Measurements from ENCODE around the gene BIRC3. TPM values are rescaled to one million over a fixed set of nuclear protein-coding genes. Genes with fewer than 3 reads are reported as not detected.
A peak's percentile ranks its signal among the peaks of the same experiment; 100 is the strongest.

BIRC3 gene
- total RNA-seq, 1 experiment from 2014 or later: 4.8 TPM

DNA sequence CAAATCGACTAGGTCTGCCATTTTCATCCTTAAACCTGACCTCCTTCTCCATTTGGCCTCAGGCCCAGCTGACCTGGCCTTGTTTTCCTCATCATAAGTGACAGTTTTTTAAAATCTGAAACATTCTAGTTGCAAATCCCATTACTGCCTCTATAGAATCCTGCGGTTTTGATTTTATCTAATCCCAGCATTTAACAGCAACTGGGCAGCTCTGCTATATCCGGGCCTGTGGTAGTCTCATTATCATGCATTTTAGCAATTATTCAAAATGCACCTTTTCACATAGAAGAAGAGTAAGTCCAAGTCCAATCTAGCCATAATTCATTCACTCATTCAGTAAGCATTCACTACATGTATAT lies 28.6 kb upstream of the BIRC3 start:
- no TSS peak for BruUV-seq (replicated peaks)
- Histone ChIP-seq H3K27me3 (ENCODE audit: insufficient read depth, low read depth) (no peaks in the 10 kb centered on the region), H3K4me2 (no peak overlapping the region; the same call in 1 of the 2 replicates), H3F3A (ENCODE audit: insufficient read depth, low read depth) (no peaks in the 10 kb centered on the region), H3K4me3 (no peak overlapping the region), H2AFZ (no peak overlapping the region), H3K36me3 (ENCODE audit: low read depth) (no peaks in the 10 kb centered on the region), H3K9me2 (ENCODE audit: insufficient read depth) (no peaks in the 10 kb centered on the region), H3K79me2 (ENCODE audit: low read depth) (no peaks in the 10 kb centered on the region), H3K4me1 (replicated peaks; ENCODE audit: insufficient read depth) (peaks cover 19% of the 10 kb centered on the region), H3K9me3 (ENCODE audit: insufficient read depth, low read depth) (no peaks in the 10 kb centered on the region), H4K20me1 (ENCODE audit: insufficient read depth) (no peaks in the 10 kb centered on the region), H3K27ac (no peak overlapping the region)
- TF ChIP-seq, protein P1, sequence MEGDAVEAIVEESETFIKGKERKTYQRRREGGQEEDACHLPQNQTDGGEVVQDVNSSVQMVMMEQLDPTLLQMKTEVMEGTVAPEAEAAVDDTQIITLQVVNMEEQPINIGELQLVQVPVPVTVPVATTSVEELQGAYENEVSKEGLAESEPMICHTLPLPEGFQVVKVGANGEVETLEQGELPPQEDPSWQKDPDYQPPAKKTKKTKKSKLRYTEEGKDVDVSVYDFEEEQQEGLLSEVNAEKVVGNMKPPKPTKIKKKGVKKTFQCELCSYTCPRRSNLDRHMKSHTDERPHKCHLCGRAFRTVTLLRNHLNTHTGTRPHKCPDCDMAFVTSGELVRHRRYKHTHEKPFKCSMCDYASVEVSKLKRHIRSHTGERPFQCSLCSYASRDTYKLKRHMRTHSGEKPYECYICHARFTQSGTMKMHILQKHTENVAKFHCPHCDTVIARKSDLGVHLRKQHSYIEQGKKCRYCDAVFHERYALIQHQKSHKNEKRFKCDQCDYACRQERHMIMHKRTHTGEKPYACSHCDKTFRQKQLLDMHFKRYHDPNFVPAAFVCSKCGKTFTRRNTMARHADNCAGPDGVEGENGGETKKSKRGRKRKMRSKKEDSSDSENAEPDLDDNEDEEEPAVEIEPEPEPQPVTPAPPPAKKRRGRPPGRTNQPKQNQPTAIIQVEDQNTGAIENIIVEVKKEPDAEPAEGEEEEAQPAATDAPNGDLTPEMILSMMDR (conservative IDR thresholded peaks at IDR 0.05): no peak
- TF ChIP-seq EZH2 (IDR thresholded peaks at IDR 0.05; ENCODE audit: low read depth): no peak
- CTCF ChIA-PET: interaction anchor here (0.6 to 1.3 kb wide), 4 partner anchors 20 to 378 kb away, joined by 4 to 10 read pairs (median 4); partner anchors contain the start of gene MMP20
- intact Hi-C loops (cut with micrococcal nuclease; ENCODE audit: unreplicated experiment): loop anchor here (1.0 to 5.0 kb wide), 8 partner anchors 58 to 426 kb away; partner anchors contain the start of genes BIRC2 and YAP1
- POLR2A ChIA-PET (ENCODE audit: unreplicated experiment): no interaction called here
- DNase-seq: no peak

DNA sequence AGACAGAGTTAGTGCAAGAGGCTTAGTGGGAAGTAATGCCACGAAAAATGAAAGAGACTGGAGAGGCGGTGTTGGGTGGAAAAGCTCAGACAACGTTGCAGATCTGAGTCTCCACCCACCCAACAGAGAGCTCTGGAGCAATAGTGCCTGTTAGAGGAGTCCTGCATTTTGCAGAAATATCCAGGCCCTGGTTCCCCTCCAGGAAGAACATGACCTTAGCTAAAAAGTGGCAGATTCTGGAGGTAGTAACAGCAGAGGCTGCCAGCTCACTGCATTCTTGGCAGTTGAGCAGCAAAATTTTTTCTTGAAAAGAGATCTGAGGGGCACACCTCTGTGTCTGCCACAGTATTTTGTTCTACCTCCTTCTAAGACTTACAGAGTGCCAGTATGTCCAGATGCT lies 27.7 kb upstream of the BIRC3 start:
- H3K27me3 ChIP-seq (ENCODE audit: insufficient read depth, low read depth): no peaks in the 10 kb centered on the region
- CTCF ChIA-PET: interaction anchor here (1.3 to 1.9 kb wide), 2 partner anchors 52 to 101 kb away, joined by 4 read pairs; no protein-coding TSS in a partner anchor
- no peaks in the 10 kb centered on the region for H3K36me3 ChIP-seq (ENCODE audit: low read depth)
- H3K4me3 ChIP-seq: no peak overlapping the region
- H3F3A ChIP-seq (ENCODE audit: insufficient read depth, low read depth): no peaks in the 10 kb centered on the region
- H3K79me2 ChIP-seq (ENCODE audit: low read depth): no peaks in the 10 kb centered on the region
- peaks cover 12% of the 10 kb centered on the region for H3K4me1 ChIP-seq (replicated peaks; ENCODE audit: insufficient read depth)
- H4K20me1 ChIP-seq (ENCODE audit: insufficient read depth): no peaks in the 10 kb centered on the region
- POLR2A ChIA-PET (ENCODE audit: unreplicated experiment): no interaction called here
- peak in 1 of 2 experiments; percentile 28 for DNase-seq
- intact Hi-C loops (cut with micrococcal nuclease; ENCODE audit: unreplicated experiment): loop anchor here (2.0 to 5.0 kb wide), 5 partner anchors 57 to 427 kb away; partner anchors contain the start of genes BIRC2 and YAP1
- no TSS peak for BruUV-seq (replicated peaks)
- no peak overlapping the region for H3K4me2 ChIP-seq
- no peak overlapping the region for H3K27ac ChIP-seq
- H2AFZ ChIP-seq: no peak overlapping the region
- TF ChIP-seq, protein P1 (conservative IDR thresholded peaks at IDR 0.05): no peak
- no peak for TF ChIP-seq EZH2 (IDR thresholded peaks at IDR 0.05; ENCODE audit: low read depth)
- H3K9me3 ChIP-seq (ENCODE audit: insufficient read depth, low read depth): no peaks in the 10 kb centered on the region
- no peaks in the 10 kb centered on the region for H3K9me2 ChIP-seq (ENCODE audit: insufficient read depth)

DNA sequence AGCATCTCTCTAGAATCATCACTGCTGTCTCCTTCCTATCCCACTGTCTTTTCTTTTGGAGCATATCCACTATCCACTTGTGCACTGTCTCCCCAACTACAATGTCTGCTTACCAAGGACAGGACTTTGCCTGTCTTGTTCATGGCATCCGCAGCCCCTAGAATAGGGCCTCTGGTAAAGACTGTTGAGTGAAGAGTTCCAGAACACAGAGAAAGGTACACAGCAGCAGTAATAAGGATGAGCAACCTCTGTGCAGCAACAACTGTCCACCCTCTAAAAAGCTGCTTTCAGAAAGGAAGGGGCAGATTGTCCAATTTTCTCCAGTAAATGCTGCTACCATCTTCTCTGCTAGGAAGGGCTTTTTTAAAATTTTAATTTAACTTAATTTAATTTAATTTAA lies 25.5 kb upstream of the BIRC3 start:
- no peaks in the 10 kb centered on the region for H3K36me3 ChIP-seq (ENCODE audit: low read depth)
- H3K4me1 ChIP-seq (replicated peaks; ENCODE audit: insufficient read depth): 0 out of 2 replicates have a peak, but pooled peaks cover 3% of the 10 kb centered on the region
- no peaks in the 10 kb centered on the region for H3K27me3 ChIP-seq (ENCODE audit: insufficient read depth, low read depth)
- ChIA-PET POLR2A (ENCODE audit: unreplicated experiment) (interaction anchor here (0.7 kb wide), 1 partner anchor 1932 kb away, joined by 4 read pairs; no protein-coding TSS in a partner anchor), CTCF (no interaction called here)
- H3K79me2 ChIP-seq (ENCODE audit: low read depth): no peaks in the 10 kb centered on the region
- H3F3A ChIP-seq (ENCODE audit: insufficient read depth, low read depth): no peaks in the 10 kb centered on the region
- H3K27ac ChIP-seq: no peak overlapping the region
- no peaks in the 10 kb centered on the region for H3K9me3 ChIP-seq (ENCODE audit: insufficient read depth, low read depth)
- no peak for DNase-seq
- BruUV-seq (replicated peaks): no TSS peak
- TF ChIP-seq, protein P1 (conservative IDR thresholded peaks at IDR 0.05): no peak
- TF ChIP-seq EZH2 (IDR thresholded peaks at IDR 0.05; ENCODE audit: low read depth): no peak
- H3K4me3 ChIP-seq: no peak overlapping the region
- intact Hi-C loops (cut with micrococcal nuclease; ENCODE audit: unreplicated experiment): no loop called here
- H3K4me2 ChIP-seq: no peak overlapping the region
- H3K9me2 ChIP-seq (ENCODE audit: insufficient read depth): no peaks in the 10 kb centered on the region
- no peaks in the 10 kb centered on the region for H4K20me1 ChIP-seq (ENCODE audit: insufficient read depth)
- H2AFZ ChIP-seq: no peak overlapping the region
